ENCODE data around the gene CNTRL. TPM values are rescaled to one million over a fixed set of nuclear protein-coding genes. Genes with fewer than 3 reads are reported as not detected.

Gene CNTRL
- total RNA-seq, 1 experiment from 2014 or later: 11.6 TPM

DNA sequence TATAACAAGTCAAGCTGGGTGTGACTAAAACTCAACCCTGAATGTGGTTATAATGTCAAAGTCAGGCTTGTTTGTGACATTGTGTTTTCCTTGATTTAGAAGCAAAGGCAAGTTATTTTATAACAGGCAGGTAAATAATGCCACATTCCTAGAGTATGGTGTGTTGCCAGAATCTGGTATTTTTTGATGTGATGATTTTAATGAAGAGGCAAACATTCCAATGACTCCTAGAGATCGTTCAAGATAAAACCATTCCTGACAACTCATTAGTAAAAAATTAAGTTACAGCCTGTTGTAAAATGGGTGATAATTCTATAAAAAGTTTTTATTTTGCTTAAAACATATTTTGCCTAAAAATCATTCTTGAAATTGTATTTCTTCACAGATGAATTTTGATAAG, 67.0 kb downstream of the CNTRL start:
- no peaks in the 10 kb centered on the region for H4K20me1 ChIP-seq (ENCODE audit: control insufficient read depth, insufficient read depth, insufficient read length)
- H3K56ac ChIP-seq (ENCODE audit: insufficient read length, low read depth, low read length): no peak overlapping the region
- H3T11ph ChIP-seq (ENCODE audit: low read length): no peak overlapping the region
- Mint-ChIP-seq H3K4me1 (peaks cover 4% of the 10 kb centered on the region in 2 experiments), H3K4me3 (no peak overlapping the region), H3K9me3 (no peaks in the 10 kb centered on the region), H3K27ac (no peak overlapping the region), H3K27me3 (ENCODE audit: low read depth) (no peaks in the 10 kb centered on the region), H3K36me3 (ENCODE audit: insufficient read depth in 1 of 3, low read depth in 3 of 3) (peaks cover 9 to 39% (median 31%) of the 10 kb centered on the region in 3 experiments; a peak in 6 of 7 replicates)
- H3K4ac ChIP-seq (ENCODE audit: low read depth, low read length): no peak overlapping the region
- H3K79me1 ChIP-seq (ENCODE audit: insufficient read depth, low read depth, low read length, poor library complexity, severe bottlenecking): no peaks in the 10 kb centered on the region
- no peak overlapping the region for H2AFZ ChIP-seq (ENCODE audit: low read length)
- no peak overlapping the region for H2AK5ac ChIP-seq (ENCODE audit: insufficient read length, low read length)
- H2BK120ac ChIP-seq (ENCODE audit: low read depth, low read length, poor library complexity, severe bottlenecking): no peak overlapping the region
- no peak overlapping the region for H2BK5ac ChIP-seq (ENCODE audit: insufficient read length, low read length)
- H3K27me3 ChIP-seq (ENCODE audit: insufficient read depth, low read length): no peaks in the 10 kb centered on the region
- H3K23ac ChIP-seq (ENCODE audit: insufficient read length, low read depth, low read length): no peak overlapping the region
- no peaks in the 10 kb centered on the region for H3K9me3 ChIP-seq (ENCODE audit: control insufficient read depth, low read depth, low read length)
- H3K9ac ChIP-seq (ENCODE audit: extremely low read depth, insufficient read length, low read length): no peak overlapping the region
- TF ChIP-seq CTCF (conservative IDR thresholded peaks at IDR 0.05): no peak
- no peak overlapping the region for H3K4me2 ChIP-seq (ENCODE audit: insufficient read depth, insufficient read length, low read length)
- no peaks in the 10 kb centered on the region for H3K4me1 ChIP-seq (ENCODE audit: insufficient read depth, low read length)
- no peak overlapping the region for H2BK12ac ChIP-seq (ENCODE audit: insufficient read length, low read depth, low read length)
- no peak overlapping the region for H2BK15ac ChIP-seq (ENCODE audit: low read depth, low read length)
- no peak overlapping the region for H3K27ac ChIP-seq (ENCODE audit: insufficient read length, low read depth, low read length)
- no peak overlapping the region for H3K14ac ChIP-seq (ENCODE audit: insufficient read depth, low read length)
- no peak overlapping the region for H4K5ac ChIP-seq (ENCODE audit: insufficient read length, low read depth, low read length)
- no peak overlapping the region for H3K18ac ChIP-seq (ENCODE audit: insufficient read length, low read depth, low read length)
- no peak overlapping the region for H4K8ac ChIP-seq (replicated peaks; ENCODE audit: insufficient read length, low read depth, low read length)
- H4K91ac ChIP-seq (ENCODE audit: insufficient read length, low read depth, low read length): no peak overlapping the region
- WGBS (ENCODE audit: extremely low coverage, insufficient read length, low lambda C conversion rate): no CpG with 5 or more reads among the region's 1 CpG
- DNase-seq: no peak
- H3K23me2 ChIP-seq (ENCODE audit: insufficient read length, low read depth, low read length, poor library complexity, severe bottlenecking): no peaks in the 10 kb centered on the region
- H2BK20ac ChIP-seq (ENCODE audit: low read depth, low read length, poor library complexity, severe bottlenecking): no peak overlapping the region
- H3K79me2 ChIP-seq (ENCODE audit: insufficient read depth, low read length): no peaks in the 10 kb centered on the region
